IPS DF 19.7 (cell line): ENCODE results near the gene ASPRV1.
"Not testable (repeated sequence)": the region's sequence is repeated elsewhere in the genome, so short reads cannot be mapped to it uniquely, and the experiment has no call there.

Experiments used
- DNase-seq: peaks from one replicate; pipeline ENCODE4 v3.0.0-alpha.2; 2013; ENCODE audit warnings: low read depth, low spot score

Gene ASPRV1

DNA sequence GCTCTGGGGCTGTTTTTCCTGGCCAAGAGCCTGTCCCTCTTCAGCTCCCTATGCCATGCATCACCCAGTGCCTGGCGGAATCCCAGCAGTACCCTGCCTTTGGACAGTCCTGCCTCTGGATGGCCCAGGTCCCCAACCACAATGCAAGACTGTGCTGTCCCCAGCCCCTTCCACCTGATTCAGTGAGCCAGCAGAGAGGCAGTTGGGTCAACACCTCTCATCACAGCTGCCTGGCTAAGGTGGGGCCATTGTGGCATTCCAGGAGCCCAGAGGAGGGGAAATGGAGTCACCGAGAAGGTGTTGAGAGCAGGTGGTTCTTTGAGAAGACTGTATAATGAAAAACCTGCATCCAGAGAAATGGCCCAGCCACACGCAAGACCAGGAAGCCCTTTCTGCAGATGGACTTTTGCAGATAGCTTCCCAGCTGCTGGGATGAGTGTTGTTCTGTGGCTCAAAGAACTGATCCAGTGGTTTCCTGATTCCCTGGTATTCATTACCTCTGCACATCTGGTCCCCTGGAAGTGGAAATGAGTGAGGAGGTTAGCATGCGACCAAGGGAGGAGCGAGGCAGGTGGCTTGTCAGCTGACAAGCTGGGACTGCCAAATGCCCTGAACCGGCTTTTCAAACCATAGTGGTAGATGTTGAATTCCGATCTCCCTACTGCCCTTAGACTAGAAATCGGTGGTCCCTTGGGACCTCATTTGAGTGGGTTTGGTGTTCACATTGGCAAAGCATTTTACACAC lies 1.7 kb upstream of the ASPRV1 start:
- DNase-seq = no peak

DNA sequence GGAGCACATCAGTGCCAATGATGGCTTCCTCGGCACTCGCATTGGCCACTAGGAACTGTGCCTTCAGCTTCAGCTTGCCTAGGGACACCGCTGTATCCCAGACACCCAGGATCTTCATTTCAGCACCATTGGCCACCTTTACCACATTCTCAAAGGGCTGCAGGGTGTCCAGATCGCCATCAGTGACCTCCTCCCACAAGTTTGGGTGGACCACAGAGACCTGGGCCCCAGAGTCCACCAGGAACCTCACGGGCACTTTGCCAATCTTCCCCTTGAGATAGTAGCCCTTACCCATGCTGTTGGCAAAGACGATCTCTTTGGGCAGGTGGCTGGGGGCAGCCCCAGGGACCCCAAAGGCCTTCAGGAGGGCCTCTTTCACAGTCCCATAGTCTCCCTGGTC lies 610 bp downstream of the ASPRV1 start:
- no peak for DNase-seq

DNA sequence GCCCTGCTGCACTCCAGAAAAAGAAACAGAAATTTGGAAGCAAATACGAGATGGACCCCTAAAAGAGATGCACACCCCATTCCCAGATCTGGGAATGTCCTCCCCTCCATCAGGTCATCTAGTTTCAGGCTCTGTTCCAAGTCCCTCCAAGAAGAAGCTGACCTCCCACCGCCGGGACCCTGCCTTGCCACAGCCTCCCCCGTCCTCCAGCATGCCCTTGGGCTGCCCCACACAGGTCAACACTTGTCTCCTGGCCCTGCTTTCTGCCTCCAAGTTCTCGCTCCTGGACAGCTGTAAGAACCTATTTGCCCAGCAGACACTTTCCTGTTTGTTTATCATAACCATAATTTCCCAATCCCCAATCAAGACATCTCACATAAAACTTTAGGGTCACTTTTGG lies 2.0 kb downstream of the ASPRV1 start:
- DNase-seq = no peak

DNA sequence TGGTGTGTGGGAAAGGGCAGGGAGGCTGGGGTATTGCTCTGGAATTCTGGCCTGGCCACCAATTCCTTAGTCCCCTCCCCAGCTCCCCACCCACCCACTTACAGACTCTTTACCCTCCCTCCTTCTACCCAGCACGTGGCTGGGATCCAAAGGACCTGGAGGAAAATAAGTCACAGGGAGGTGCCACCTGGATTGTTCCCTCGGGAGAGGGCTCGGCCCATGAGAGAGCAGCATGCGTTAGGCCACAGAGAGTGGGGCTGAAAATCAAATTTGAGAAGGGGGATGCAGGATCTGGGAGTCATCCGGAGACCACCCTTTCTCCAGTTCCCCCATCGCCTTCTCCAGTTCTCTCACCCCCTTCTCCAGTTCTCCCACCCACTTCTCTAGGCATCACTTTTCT lies 3.0 kb downstream of the ASPRV1 start:
- no peak for DNase-seq

DNA sequence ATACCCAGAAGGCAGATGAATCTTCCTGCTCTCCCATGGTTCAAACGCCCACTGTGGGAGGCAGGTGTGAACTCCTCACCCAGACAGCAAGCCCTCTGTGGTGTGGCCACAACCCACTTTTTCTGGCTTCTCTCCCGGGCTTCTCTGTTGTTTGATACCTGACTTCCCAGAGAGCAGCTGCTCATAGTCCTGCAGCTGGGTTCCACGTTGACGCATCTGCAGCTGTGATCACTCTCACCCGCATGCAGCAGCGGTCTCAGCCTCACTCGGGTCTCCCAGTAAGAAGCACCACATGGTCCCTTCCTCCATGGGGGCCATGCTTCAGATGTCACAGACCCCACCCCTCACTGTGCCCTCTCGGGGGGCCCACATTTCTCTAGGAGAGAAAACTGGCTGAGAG lies 3.5 kb downstream of the ASPRV1 start:
- DNase-seq = no peak

DNA sequence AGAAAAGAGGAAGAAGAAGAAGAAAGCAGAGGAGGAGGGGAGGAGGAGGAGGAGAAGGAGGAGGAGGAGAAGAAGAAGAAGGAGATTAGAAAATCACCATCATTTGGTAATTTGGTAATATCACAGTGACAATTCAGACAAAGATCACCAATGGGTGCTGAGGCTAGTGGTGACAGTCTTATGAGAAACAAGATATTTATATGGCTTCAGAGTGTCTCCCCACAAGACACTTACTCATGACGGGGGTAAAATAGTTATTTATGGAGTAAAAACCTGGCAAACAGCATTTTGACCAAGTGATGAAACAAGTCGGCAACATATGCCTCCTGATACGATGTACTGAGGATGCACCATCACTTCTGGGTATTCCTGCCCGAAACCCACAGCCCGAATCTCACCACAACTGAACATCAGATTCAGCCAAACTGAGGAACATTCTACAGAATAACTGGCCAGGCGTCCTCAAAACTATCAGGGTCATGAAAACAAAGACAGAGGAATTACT lies 4.9 kb downstream of the ASPRV1 start:
- no peak for DNase-seq

DNA sequence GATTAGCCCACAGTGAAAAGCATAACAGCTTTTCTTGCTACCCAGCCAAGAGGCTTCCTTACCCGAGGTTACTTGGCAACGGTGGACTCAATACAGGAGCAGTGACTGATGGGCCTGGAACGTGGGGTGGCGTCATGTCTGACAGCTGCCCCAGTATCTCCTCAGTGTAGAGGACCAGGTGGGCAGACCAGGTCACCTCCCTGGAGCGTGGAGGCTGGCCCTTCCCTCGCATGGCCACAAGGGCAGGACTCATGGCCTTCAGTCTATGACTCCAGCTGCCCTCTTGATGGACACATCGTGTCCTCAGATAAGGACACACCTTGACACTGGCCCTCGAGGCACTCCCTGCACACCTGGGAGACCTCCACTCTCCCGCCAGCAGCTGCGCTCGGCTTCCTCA lies 6.4 kb downstream of the ASPRV1 start:
- no peak for DNase-seq

DNA sequence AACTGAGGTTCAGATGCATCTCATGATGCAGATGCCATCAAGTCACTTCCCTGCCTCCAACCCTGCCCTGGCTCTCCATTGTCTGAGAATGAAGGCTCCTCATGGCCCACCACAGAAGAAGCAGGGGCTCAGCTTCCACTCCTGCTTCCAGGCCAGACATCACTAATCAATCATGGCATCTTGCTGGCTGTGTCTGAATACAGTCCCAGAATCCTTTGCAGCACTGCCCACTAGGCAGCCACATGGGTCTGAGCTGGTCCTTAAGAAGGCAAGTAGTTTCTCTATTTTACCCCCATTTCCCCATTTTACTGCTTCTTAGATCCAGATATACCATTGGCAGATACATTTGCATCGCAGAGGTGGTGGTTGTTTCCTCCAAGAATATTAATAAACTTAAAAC lies 7.3 kb downstream of the ASPRV1 start:
- no peak for DNase-seq

DNA sequence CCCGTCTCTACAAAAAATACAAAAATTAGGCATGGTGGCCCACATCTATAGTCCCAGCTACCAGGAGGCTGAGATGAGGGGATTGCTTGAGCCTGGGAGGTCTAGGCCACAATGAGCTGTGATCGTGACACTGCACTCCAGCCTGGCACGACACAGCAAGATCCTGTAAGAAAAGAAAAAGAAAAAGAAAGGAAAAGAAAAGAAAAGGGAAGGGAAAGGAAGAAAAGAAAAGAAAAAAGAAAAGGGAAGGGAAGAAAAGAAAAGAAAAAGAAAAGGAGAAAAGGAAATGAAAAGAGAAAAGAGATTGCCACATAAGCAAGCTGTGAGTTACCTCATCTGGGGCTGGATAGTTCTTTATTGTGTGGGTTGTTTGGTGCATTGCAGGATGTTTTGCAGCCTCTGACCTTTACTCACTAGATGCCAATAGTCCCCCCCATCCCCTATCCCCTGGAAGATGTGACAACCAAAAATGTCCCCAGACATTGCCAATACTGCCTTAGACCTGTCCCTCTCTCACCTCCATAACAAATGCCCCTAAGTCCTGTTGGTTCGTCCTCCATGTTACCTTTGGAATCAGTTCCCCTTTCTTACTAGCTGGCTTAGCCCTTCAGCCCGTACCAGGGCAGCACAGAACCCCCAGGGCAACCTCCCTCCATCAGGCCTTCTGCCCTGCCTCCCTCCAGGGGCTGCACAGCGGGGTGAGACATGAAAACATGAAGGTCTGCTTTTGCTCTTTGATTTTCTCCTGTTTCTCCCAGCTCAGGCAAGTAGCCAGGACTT lies 8.9 kb downstream of the ASPRV1 start:
- DNase-seq = no peak

DNA sequence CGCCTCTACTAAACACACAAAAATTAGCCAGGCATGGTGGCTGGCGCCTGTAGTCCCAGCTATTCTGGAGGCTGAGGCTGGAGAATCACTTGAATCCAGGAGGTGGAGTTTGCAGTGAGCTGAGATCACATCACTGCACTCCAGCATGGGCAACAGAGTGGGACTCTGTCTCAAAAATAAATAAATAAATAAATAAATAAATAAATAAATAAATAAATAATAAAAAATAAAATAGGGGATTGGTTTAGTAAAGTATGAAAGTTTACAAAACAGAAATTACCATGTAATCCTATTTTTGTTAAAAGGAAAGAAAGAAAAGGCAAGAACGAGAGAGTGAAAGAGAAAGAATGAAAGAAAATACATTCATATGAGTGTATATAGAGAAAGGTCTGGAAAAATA lies 10.8 kb downstream of the ASPRV1 start:
- not testable (repeated sequence) for DNase-seq

DNA sequence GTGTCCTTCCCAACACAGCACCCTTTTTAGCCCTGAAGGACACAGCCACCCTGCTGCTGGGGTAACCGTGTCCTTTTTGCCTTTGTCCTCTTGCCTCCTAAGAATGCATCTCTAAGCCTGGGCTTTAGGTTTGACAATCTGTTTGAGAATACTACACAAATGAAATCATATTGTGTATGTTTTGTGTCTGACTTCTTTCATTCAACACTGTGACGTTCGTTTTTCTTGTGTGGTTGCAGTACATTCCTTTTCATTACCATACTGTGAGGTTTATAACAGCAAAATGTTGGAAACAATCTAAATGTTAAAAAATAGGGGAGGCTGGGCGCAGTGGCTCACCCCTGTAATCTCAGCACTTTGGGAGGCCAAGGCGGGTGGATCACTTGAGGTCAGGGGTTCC lies 11.2 kb downstream of the ASPRV1 start:
- DNase-seq = no peak

DNA sequence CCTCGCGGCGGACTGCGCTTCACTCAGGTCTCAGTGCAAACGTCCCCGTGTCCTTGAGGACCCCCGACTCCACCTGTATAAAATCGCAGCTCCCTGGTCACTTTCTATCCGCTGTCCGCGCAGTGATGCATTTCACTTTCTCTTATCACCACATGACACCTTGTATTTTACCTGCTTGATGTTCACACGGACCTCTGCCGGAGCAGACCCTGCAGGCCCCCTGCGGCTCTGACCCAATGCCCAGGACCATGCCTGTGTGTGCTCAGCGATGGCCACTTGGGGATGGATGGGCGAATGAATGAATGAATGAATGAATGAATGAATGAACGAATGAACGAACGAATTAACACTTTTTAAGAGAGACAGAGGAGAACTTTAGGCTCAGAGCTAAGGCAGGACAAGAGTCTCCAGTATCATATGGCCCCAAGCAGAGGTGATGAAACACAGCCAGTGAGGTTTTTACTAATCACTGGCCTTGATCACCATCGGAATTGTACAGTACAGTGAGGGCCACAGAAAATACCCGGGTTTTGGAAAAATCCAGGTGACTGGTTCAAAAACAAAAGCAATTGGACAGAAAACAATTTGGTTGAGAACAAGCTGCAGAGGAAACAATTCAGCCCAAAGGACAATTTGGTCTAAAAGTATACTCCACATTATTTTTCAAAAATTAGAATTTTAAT lies 12.3 kb downstream of the ASPRV1 start:
- no peak for DNase-seq

DNA sequence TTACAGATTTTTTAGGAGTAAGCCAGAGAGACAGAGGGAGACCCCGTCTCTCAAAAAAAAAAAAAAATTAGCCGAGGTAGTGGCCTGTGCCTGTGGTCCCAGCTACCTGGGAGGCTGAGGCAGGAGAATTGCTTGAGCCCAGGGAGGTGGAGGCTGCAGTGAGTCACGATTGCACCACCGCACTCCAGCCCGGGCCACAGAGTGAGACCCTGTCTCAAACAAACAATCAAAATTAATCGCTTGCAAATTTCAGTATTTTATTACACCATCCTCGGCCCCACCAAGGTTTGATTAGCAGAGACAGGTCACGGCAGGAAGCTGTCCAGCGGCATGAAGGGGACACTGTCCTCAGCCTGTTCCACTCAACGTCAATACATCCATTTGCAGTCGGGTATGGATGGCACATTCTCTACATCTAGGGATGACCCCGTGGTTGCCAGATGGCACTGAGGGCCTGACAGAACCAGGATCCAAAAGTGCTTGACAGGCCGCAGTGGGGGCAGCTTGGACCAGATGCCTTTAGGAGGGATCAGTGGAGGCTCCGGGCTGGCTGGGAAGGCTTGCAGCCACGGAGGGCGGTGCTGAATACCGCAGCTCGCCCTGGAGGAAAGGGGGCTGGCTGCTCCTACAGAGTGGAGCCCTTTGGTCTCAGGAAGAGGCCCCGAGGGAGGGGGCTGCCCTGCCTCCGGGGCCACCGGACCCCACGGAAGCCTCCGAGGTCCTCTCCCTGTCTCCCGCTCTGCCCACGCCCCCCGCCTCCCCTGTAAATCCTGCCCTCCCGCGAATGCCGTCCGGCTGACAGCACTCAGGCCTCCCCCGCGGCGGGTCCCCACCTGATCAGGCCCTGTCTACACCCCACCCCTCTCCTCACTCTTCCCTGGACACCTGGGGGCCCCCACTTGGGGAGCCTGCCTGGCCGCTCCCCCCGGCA lies 13.1 kb downstream of the ASPRV1 start:
- no peak for DNase-seq

DNA sequence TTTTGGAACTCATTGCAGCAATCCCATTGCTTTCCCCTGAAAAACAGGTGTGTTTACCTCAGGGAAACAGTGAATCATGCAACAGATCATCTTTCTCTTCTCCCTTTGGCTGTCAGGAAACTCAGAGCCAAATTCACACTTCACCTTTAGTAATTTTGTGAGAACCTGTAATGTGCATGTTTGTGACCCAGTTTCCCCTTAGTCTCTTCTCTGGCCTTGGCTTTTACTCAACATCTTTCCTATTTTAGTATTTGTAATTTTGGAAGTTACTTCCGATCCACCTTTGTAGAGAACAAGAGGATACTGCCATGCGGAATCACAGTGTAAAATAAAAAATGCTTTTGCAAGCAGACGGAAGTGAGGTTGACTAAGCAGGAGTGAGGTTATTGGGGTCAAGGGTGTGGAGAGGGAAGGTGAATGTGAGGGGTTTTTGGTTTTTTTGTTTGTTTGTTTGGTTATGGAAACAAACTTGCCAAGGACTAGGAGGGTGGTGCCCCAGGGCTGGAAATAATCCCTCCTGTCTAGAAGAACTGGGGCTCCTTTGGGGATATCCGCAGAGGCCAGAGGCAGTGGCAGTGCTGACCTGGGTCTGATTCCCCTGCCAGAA lies 14.0 kb downstream of the ASPRV1 start:
- DNase-seq = no peak

DNA sequence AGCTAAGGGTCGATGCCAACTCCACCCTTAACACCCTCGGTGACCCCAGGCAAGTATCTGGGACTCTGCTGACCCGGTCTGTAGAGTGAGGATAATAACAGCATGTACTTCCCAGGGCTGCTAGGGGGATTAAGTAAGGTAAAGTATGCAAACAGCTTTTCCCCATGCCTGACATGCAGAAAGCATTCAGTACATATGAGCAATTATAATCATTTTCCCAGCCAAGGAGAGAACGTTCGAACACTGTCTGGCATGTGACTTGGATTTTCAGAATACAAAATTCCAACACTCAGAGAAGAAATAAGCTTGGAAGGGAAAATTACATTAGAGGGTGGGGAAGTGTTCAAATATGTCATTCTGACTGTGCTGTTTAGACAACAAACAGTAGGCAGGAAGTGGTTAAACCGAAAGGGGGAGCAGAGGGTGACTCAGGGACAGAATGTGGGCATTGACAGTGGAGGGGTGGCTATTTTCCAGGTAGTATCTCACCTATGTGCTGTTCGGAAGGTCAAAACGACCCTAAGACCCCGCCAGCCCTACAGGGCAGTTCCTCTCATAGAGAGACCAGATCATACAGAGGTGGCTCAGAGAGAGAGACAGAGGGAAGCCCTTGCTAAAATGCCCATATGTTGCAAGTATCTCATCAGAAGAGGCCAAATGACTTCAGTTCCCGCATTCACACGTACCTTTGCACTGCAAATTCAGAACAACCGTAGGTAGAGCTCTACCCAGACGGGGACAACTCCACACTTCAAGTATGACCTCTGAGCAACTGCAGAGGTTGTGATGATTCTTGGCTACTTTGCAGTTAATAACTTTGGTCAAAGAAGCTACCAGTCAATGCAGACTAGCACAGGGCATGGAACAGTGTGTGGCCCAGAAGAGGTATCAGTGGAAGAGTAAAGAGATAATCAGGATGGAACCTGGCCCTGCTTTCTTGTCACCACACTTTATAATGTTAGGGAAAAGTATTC lies 14.8 kb downstream of the ASPRV1 start:
- no peak for DNase-seq

DNA sequence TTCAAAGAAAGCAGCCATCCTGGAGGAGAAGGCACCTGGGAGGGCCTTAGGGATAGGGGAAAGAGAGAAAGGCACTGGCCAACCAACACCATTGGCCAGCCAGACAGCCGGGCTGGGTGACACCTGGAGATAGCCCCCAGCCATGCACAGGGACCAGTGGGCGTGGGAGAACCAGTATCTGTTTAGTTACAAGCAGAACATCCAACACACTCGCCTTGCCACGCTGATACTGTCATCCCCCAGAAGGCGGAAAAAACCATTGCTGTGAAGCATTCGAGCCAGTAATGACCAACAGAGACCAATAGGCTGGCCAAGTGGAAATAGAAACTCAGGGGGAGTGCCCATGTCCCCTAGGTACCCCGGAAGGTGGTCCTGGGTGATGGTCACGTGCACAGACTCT lies 15.5 kb downstream of the ASPRV1 start:
- DNase-seq = no peak

DNA sequence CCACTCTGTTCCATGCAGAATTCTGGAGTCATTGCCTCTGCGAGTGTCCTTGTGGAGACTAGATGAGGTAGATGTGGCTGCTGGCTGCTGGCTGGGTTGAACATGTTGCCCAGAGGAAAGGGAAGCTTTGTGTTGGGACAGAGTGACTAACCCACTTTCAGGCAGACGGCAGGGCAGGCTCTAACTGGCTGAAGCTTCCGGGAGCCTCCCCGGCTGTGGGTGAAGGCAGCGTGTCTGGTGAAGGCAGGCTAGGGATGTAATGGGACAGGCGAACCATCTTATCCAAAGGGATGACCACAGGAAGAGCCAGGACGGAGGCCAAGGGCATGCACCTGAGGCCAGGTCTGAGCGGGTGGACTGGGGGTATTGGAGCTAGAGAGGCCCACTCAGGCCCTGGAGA lies 16.0 kb downstream of the ASPRV1 start:
- DNase-seq = no peak

DNA sequence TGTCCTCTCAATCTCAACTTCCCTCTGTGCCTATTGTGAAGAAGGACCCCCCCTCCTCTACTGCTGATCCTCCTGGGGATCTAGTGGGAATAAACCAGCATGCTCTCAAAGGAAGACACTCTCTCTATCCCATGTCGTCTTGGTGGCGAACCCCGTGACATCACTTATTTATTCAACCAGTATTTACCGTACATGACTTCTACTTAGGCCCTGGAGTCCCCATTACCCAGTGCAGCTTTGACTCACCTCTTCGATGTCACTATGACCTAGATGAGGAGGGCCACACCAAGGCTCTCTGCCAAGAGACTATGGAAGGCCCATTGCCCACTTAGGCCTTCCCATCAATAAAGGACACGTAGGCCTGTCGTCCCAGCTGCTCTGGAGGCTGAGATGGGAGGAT lies 16.7 kb downstream of the ASPRV1 start:
- no peak for DNase-seq

DNA sequence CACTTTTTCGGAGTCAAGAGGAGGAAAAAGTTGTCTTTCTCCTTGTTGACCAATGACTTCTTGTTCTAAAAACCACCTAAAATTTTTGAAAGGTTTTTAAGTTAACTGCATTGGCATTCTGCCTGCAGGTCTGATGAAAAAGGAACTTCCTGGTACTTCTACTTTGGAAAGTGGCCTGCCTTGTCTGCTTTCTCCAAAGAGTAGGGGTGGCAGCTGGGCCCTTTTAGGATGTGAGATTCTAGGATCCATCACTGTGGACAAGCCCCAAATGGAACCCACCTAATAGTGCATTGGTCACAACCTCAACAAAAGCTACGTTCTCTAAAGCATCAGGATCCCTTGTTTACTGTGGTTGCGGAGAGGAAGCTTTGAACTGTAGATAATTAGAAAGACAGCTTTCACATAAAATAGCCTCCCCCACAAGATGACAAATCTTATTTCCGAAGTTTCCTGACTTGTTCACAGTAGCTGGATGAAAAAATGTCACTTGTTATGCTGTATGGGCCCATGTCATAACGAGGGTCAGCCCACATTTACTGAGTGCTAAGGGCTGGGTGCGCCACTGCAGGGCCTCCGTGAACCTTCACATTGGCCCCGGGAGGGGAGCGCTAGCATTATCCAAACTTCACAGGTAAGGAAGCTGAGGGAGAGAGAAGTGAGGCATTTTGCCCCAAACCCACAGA lies 17.4 kb downstream of the ASPRV1 start:
- DNase-seq = no peak
